MCF 10A (cell line): ENCODE results near the gene CR2. TPM values are rescaled to one million over a fixed set of nuclear protein-coding genes. Genes with fewer than 3 reads are reported as not detected.

Experiments
- BruUV-seq: library from RNA; stranded (reverse); fragments of 400-500 nt; replicated peaks from 2 replicates; lab custom pipeline; 2021; lab: Mats Ljungman, UMichigan
- CTCF ChIA-PET: fragments of 300-600 bp; sonication (Branson Sonifier 250); formaldehyde crosslinking; extraction: SDS; loops from one replicate; lab custom pipeline; 2021; ENCODE audit warnings: antibody characterized with exemption, inconsistent platforms; lab: Yijun Ruan, JAX
- POLR2A ChIA-PET: fragments of 300-600, 350-650 bp; sonication (Branson Sonifier 250); formaldehyde crosslinking; extraction: SDS; loops from one replicate; lab custom pipeline; 2020; ENCODE audit warnings: antibody characterized with exemption, inconsistent platforms; lab: Yijun Ruan, JAX
- DNase-seq: peaks from one replicate; pipeline ENCODE4 v3.0.0-alpha.2; 2018; ENCODE audit not compliant: unreplicated experiment
- H3K27ac Mint-ChIP-seq: one replicate; pipeline ENCODE4 v1.8.0; 2022; ENCODE audit warnings: mild to moderate bottlenecking, low read depth, mixed read lengths; ENCODE audit not compliant: unreplicated experiment
- H3K27me3 Mint-ChIP-seq: one replicate; pipeline ENCODE4 v1.8.0; 2022; ENCODE audit warnings: mixed read lengths; ENCODE audit not compliant: insufficient read depth, unreplicated experiment
- H3K36me3 Mint-ChIP-seq: one replicate; pipeline ENCODE4 v1.8.0; 2022; ENCODE audit warnings: mild to moderate bottlenecking, moderate library complexity, mixed read lengths; ENCODE audit not compliant: insufficient read depth, unreplicated experiment
- H3K4me1 Mint-ChIP-seq: one replicate; pipeline ENCODE4 v1.8.0; 2022; ENCODE audit warnings: mixed read lengths; ENCODE audit not compliant: insufficient read depth, unreplicated experiment
- H3K4me3 Mint-ChIP-seq: one replicate; pipeline ENCODE4 v1.8.0; 2022; ENCODE audit warnings: mild to moderate bottlenecking, moderate library complexity, mixed read lengths; ENCODE audit not compliant: unreplicated experiment
- H3K9me3 Mint-ChIP-seq: one replicate; pipeline ENCODE4 v1.8.0; 2022; ENCODE audit warnings: mixed read lengths; ENCODE audit not compliant: unreplicated experiment
- CTCF ChIP-seq: fragments of 200-600 bp; IDR thresholded peaks from one replicate; pipeline ENCODE4 v1.8.0; 2022; ENCODE audit warnings: antibody characterized with exemption, mild to moderate bottlenecking; ENCODE audit not compliant: unreplicated experiment
- intact Hi-C: fragments of 100-400 bp; cut with micrococcal nuclease; formaldehyde crosslinking; loops from 2 replicates; pipeline ENCODE4 v1.14.1; 2022
- total RNA-seq: library from RNA; stranded (reverse); gene quantifications from 2 replicates; pipeline ENCODE4 v1.2.3, GENCODE V29; 2022

The CR2 gene
- total RNA-seq, 1 experiment from 2014 or later, result not detected

- ChIA-PET CTCF (interaction anchor here (0.7 to 1.7 kb wide), 8 partner anchors 34 to 446 kb away, joined by 3 to 6 read pairs (median 4); no protein-coding TSS in a partner anchor), POLR2A (interaction anchor here (0.7 kb wide), 1 partner anchor 8 kb away, joined by 3 read pairs; no protein-coding TSS in a partner anchor)
- intact Hi-C loops, result loop anchor here (5.0 kb wide), 2 partner anchors 174 to 176 kb away; partner anchors contain the start of gene CD55
- no TSS peak for BruUV-seq
- Mint-ChIP-seq H3K4me3 (no peak within 1 kb of the TSS), H3K9me3 (no peaks in the 10 kb centered on the region), H3K4me1 (no peaks in the 10 kb centered on the region), H3K27me3 (peaks cover 33% of the 10 kb centered on the region), H3K36me3 (no peaks in the 10 kb centered on the region), H3K27ac (no peak within 1 kb of the TSS)
- DNase-seq, result no peak
- TF ChIP-seq CTCF, result no peak
Measured at GRCh38 chr1:207495801-207496792, 42.0 kb downstream of the CR2 start, which contains the start of gene CR1. Gene CR1, plus strand, starts transcription at chr1:207496157. Its CDS starts 111 bp downstream, at chr1:207496268.

- BruUV-seq, result no TSS peak
- intact Hi-C loops, result loop anchor here (2.0 to 5.0 kb wide), 3 partner anchors 174 to 585 kb away; partner anchors contain the start of gene CD55
- DNase-seq, result no peak
- no peak for TF ChIP-seq CTCF
- Mint-ChIP-seq H3K4me1 (peaks cover 6% of the 10 kb centered on the region), H3K27ac (no peak overlapping the region), H3K27me3 (peaks cover 52% of the 10 kb centered on the region), H3K36me3 (no peaks in the 10 kb centered on the region), H3K9me3 (no peaks in the 10 kb centered on the region), H3K4me3 (no peak overlapping the region)
- ChIA-PET CTCF (interaction anchor here (0.6 to 8.0 kb wide), 13 partner anchors 9 to 585 kb away, joined by 3 to 168 read pairs (median 7); partner anchors contain the start of gene CR2), POLR2A (interaction anchor here (0.6 to 1.3 kb wide), 3 partner anchors 11 to 418 kb away, joined by 3 to 4 read pairs (median 3); no protein-coding TSS in a partner anchor)
Measured at GRCh38 chr1:207497941-207498340, 43.8 kb downstream of the CR2 start.

- Mint-ChIP-seq H3K27ac (no peak overlapping the region), H3K9me3 (no peaks in the 10 kb centered on the region), H3K27me3 (peaks cover 68% of the 10 kb centered on the region), H3K4me3 (no peak overlapping the region), H3K36me3 (no peaks in the 10 kb centered on the region), H3K4me1 (peaks cover 6% of the 10 kb centered on the region)
- no TSS peak for BruUV-seq
- TF ChIP-seq CTCF, result peak; percentile 97
- DNase-seq, result peak; percentile 90
- CTCF ChIA-PET, result interaction anchor here (0.5 to 8.0 kb wide), 82 partner anchors 10 to 1565 kb away, joined by 3 to 168 read pairs (median 5); partner anchors contain the start of genes C1orf116, C4BPB, CD55 and CR2
- POLR2A ChIA-PET, result interaction anchor here (0.5 to 1.3 kb wide), 8 partner anchors 14 to 467 kb away, joined by 3 to 5 read pairs (median 4); partner anchors contain the start of gene C1orf116
- intact Hi-C loops, result loop anchor here (1.0 to 5.0 kb wide), 7 partner anchors 94 to 587 kb away; partner anchors contain the start of gene CD55
Measured at GRCh38 chr1:207499573-207499972, 45.4 kb downstream of the CR2 start.
